K562 (cell line): ENCODE measurements around the gene MYO10.

Experiments
- JUND ChIP-seq, 2 experiments: IDR thresholded peaks; 2 replicates in 1 of 2; 3 replicates in 1 of 2; pipeline ENCODE4 v1.6.1; 2011; ENCODE audit warnings: borderline replicate concordance in 2 of 2, low read depth in 2 of 2, low read length in 2 of 2, improper control_type of control experiment in 1 of 2, missing biosample characterization in 1 of 2, missing genetic modification characterization in 1 of 2, missing genetic modification reagents in 1 of 2
- MIER1 ChIP-seq: fragments of 450-650 bp; IDR thresholded peaks from 2 replicates; pipeline ENCODE4 v1.6.1; 2016; ENCODE audit warnings: antibody characterized with exemption, mild to moderate bottlenecking, low read depth
- NFE2L1 ChIP-seq: fragments of 450-650 bp; IDR thresholded peaks from 2 replicates; pipeline ENCODE4 v1.6.1; 2016; ENCODE audit warnings: missing genetic modification characterization, low read depth, mild to moderate bottlenecking, missing compliant biosample characterization, moderate library complexity, borderline replicate concordance
- POLR2G ChIP-seq: fragments of 200-400 bp; formaldehyde crosslinking; IDR thresholded peaks from 2 replicates; pipeline ENCODE4 v1.6.1; 2017; ENCODE audit warnings: low read depth, mild to moderate bottlenecking, antibody characterized with exemption, low read length, moderate library complexity
- TBP ChIP-seq: optimal IDR thresholded peaks from 2 replicates; pipeline ENCODE3; 2011; ENCODE audit warnings: low read depth, low read length, improper control_type of control experiment
- ZFX ChIP-seq: sonication (generic); formaldehyde crosslinking; IDR thresholded peaks from 2 replicates; pipeline ENCODE4 v1.8.0; 2022; ENCODE audit warnings: mild to moderate bottlenecking, missing genetic modification reagents, moderate library complexity

GRCh38 chr5:16886366-16886736 lies 49.7 kb downstream of the MYO10 start:
- TF ChIP-seq ZFX (no peak), MIER1 (no peak), JUND (IDR thresholded peaks at IDR 0.05; ENCODE audit: borderline replicate concordance, low read depth, low read length) (no peak), JUND (tag; IDR thresholded peaks at IDR 0.05; ENCODE audit: borderline replicate concordance, low read depth, low read length) (no peak), TBP (no peak), NFE2L1 (tag) (no peak), POLR2G (no peak)
